NT2/D1 (cell line): ENCODE measurements around the gene TMEM53.

Experiments
- DNase-seq: peaks from one replicate; pipeline ENCODE4 v3.0.0-alpha.2; 2011; ENCODE audit warnings: low read depth, low spot score
- H3K27me3 ChIP-seq: 2 replicates; pipeline ENCODE4 v1.6.0; 2011; ENCODE audit warnings: mild to moderate bottlenecking; ENCODE audit not compliant: insufficient read length, insufficient read depth
- H3K36me3 ChIP-seq: 2 replicates; pipeline ENCODE4 v1.6.1; 2011; ENCODE audit warnings: mild to moderate bottlenecking, low read length, mixed read lengths; ENCODE audit not compliant: insufficient read depth, insufficient read length
- H3K4me1 ChIP-seq: 2 replicates; pipeline ENCODE4 v1.5.1; 2011; ENCODE audit not compliant: insufficient read depth, insufficient read length
- H3K4me3 ChIP-seq: 2 replicates; pipeline ENCODE4 v1.5.1; 2011; ENCODE audit warnings: low read depth; ENCODE audit not compliant: insufficient read length
- H3K9ac ChIP-seq: 2 replicates; pipeline ENCODE4 v1.6.0; 2011; ENCODE audit warnings: low read depth; ENCODE audit not compliant: insufficient read length
- H3K9me3 ChIP-seq: 2 replicates; pipeline ENCODE4 v1.5.1; 2011; ENCODE audit warnings: mild to moderate bottlenecking, low read length; ENCODE audit not compliant: insufficient read depth
- SUZ12 ChIP-seq: IDR thresholded peaks from 2 replicates; pipeline ENCODE4 v1.6.1; 2011; ENCODE audit not compliant: insufficient read length, insufficient read depth; ENCODE audit errors: extremely low read depth
- YY1 ChIP-seq: IDR thresholded peaks from 2 replicates; pipeline ENCODE4 v1.6.1; 2011; ENCODE audit not compliant: insufficient read length, insufficient read depth
- ZNF274 ChIP-seq: IDR thresholded peaks from 2 replicates; pipeline ENCODE4 v1.6.1; 2011; ENCODE audit warnings: mild to moderate bottlenecking, low read depth, low read length

Gene TMEM53

GRCh38 chr1:44628962-44629756, 45.1 kb downstream of the TMEM53 start:
- no peak for DNase-seq
- TF ChIP-seq YY1 = no peak
- no peak for TF ChIP-seq SUZ12
- no peak for TF ChIP-seq ZNF274
- peaks cover 14% of the 10 kb centered on the region for H3K4me1 ChIP-seq
- H3K9me3 ChIP-seq = no peaks in the 10 kb centered on the region
- no peak overlapping the region for H3K9ac ChIP-seq
- peaks cover 17% of the 10 kb centered on the region for H3K36me3 ChIP-seq
- no peak overlapping the region for H3K4me3 ChIP-seq
- H3K27me3 ChIP-seq = peaks cover under 1% of the 10 kb centered on the region

- Histone ChIP-seq H3K36me3 (no peaks in the 10 kb centered on the region), H3K9ac (no peak overlapping the region), H3K9me3 (no peaks in the 10 kb centered on the region), H3K27me3 (peaks cover 10% of the 10 kb centered on the region), H3K4me3 (no peak overlapping the region), H3K4me1 (no peaks in the 10 kb centered on the region)
- no peak for DNase-seq
- TF ChIP-seq ZNF274 = no peak
Measured at GRCh38 chr1:44625348-44625747, 48.9 kb downstream of the TMEM53 start.

- Histone ChIP-seq H3K27me3 (peaks cover 10% of the 10 kb centered on the region), H3K9me3 (no peaks in the 10 kb centered on the region), H3K4me3 (no peak overlapping the region), H3K9ac (no peak overlapping the region), H3K4me1 (peaks cover 5% of the 10 kb centered on the region), H3K36me3 (no peaks in the 10 kb centered on the region)
- no peak for DNase-seq
- no peak for TF ChIP-seq SUZ12
- TF ChIP-seq YY1 = no peak
- no peak for TF ChIP-seq ZNF274
Measured at GRCh38 chr1:44624268-44624901, 49.9 kb downstream of the TMEM53 start.

GRCh38 chr1:44621841-44622286, 52.4 kb downstream of the TMEM53 start:
- H3K36me3 ChIP-seq = no peaks in the 10 kb centered on the region
- peaks cover 10% of the 10 kb centered on the region for H3K4me1 ChIP-seq
- peaks cover 30% of the 10 kb centered on the region for H3K27me3 ChIP-seq
- no peak overlapping the region for H3K9ac ChIP-seq
- no peak for DNase-seq
- no peaks in the 10 kb centered on the region for H3K9me3 ChIP-seq
- no peak for TF ChIP-seq ZNF274
- no peak overlapping the region for H3K4me3 ChIP-seq

- peaks cover 48% of the 10 kb centered on the region for H3K27me3 ChIP-seq
- no peak overlapping the region for H3K4me3 ChIP-seq
- no peaks in the 10 kb centered on the region for H3K9me3 ChIP-seq
- no peak for DNase-seq
- TF ChIP-seq SUZ12 (no peak), ZNF274 (no peak), YY1 (no peak)
- H3K4me1 ChIP-seq = peaks cover 10% of the 10 kb centered on the region
- H3K9ac ChIP-seq = peak overlapping the region; percentile 13
- no peaks in the 10 kb centered on the region for H3K36me3 ChIP-seq
Measured at GRCh38 chr1:44620072-44620471, 54.2 kb downstream of the TMEM53 start.

- Histone ChIP-seq H3K36me3 (no peaks in the 10 kb centered on the region), H3K9ac (no peak overlapping the region), H3K4me3 (no peak overlapping the region), H3K27me3 (peaks cover 53% of the 10 kb centered on the region), H3K4me1 (peaks cover 10% of the 10 kb centered on the region), H3K9me3 (no peaks in the 10 kb centered on the region)
- no peak for TF ChIP-seq SUZ12
- TF ChIP-seq ZNF274 = no peak
- TF ChIP-seq YY1 = no peak
- no peak for DNase-seq
Measured at GRCh38 chr1:44619261-44619900, 54.9 kb downstream of the TMEM53 start.

- no peaks in the 10 kb centered on the region for H3K9me3 ChIP-seq
- no peaks in the 10 kb centered on the region for H3K36me3 ChIP-seq
- peaks cover 10% of the 10 kb centered on the region for H3K4me1 ChIP-seq
- peak overlapping the region; percentile 61 for H3K9ac ChIP-seq
- TF ChIP-seq SUZ12 = no peak
- TF ChIP-seq ZNF274 = no peak
- no peak for TF ChIP-seq YY1
- peaks cover 47% of the 10 kb centered on the region for H3K27me3 ChIP-seq
- H3K4me3 ChIP-seq = peak overlapping the region; percentile 40
- DNase-seq = no peak
Measured at GRCh38 chr1:44617703-44618029, 56.6 kb downstream of the TMEM53 start.
